Progenitor cell of endocrine pancreas (in vitro differentiated cells): ENCODE data around the gene ATP6V1B1. TPM values are rescaled to one million over a fixed set of nuclear protein-coding genes. Genes with fewer than 3 reads are reported as not detected.

Experiments
- DNase-seq: peaks from one replicate; pipeline ENCODE4 v3.0.0; 2021; ENCODE audit warnings: low spot score; ENCODE audit not compliant: unreplicated experiment
- H3K27ac Mint-ChIP-seq: 2 replicates; pipeline ENCODE4 v1.8.0; 2021; ENCODE audit warnings: mild to moderate bottlenecking, moderate library complexity, mixed read lengths
- H3K27me3 Mint-ChIP-seq: 2 replicates; pipeline ENCODE4 v1.8.0; 2021; ENCODE audit warnings: mixed read lengths
- H3K36me3 Mint-ChIP-seq: 2 replicates; pipeline ENCODE4 v1.8.0; 2022; ENCODE audit warnings: mixed read lengths; ENCODE audit not compliant: insufficient read depth
- H3K4me1 Mint-ChIP-seq: 2 replicates; pipeline ENCODE4 v1.8.0; 2021; ENCODE audit warnings: low read depth, mixed read lengths
- H3K4me3 Mint-ChIP-seq: 2 replicates; pipeline ENCODE4 v1.8.0; 2021; ENCODE audit warnings: low read depth, mild to moderate bottlenecking, moderate library complexity, mixed read lengths
- H3K9me3 Mint-ChIP-seq: 2 replicates; pipeline ENCODE4 v1.8.0; 2021; ENCODE audit warnings: low read depth, mixed read lengths
- CTCF ChIP-seq: fragments of 200-600 bp; sonication (generic); IDR thresholded peaks from one replicate; pipeline ENCODE4 v1.5.0; 2021; ENCODE audit warnings: antibody characterized with exemption, mild to moderate bottlenecking; ENCODE audit not compliant: unreplicated experiment
- total RNA-seq: library from RNA; stranded (reverse); gene quantifications from 2 replicates; pipeline ENCODE4 v1.2.1, GENCODE V29; 2021

Gene ATP6V1B1
- total RNA-seq, 1 donor from 2014 or later: not detected

GRCh38 chr2:70990216-70990615 lies 54.5 kb downstream of the ATP6V1B1 start:
- peaks cover 13% of the 10 kb centered on the region for H3K4me1 Mint-ChIP-seq
- no peak overlapping the region for H3K27ac Mint-ChIP-seq
- H3K4me3 Mint-ChIP-seq: no peak overlapping the region
- DNase-seq: no peak
- H3K9me3 Mint-ChIP-seq: no peaks in the 10 kb centered on the region
- TF ChIP-seq CTCF: no peak
- peaks cover 14% of the 10 kb centered on the region for H3K36me3 Mint-ChIP-seq
- H3K27me3 Mint-ChIP-seq: no peaks in the 10 kb centered on the region

GRCh38 chr2:70991142-70991541 lies 55.4 kb downstream of the ATP6V1B1 start:
- Mint-ChIP-seq H3K36me3 (peaks cover 11% of the 10 kb centered on the region), H3K4me1 (peaks cover 14% of the 10 kb centered on the region), H3K4me3 (no peak overlapping the region), H3K9me3 (no peaks in the 10 kb centered on the region), H3K27ac (no peak overlapping the region), H3K27me3 (no peaks in the 10 kb centered on the region)
- no peak for DNase-seq
- no peak for TF ChIP-seq CTCF

- no peak for DNase-seq
- Mint-ChIP-seq H3K27me3 (no peaks in the 10 kb centered on the region), H3K4me1 (peaks cover 14% of the 10 kb centered on the region), H3K9me3 (no peaks in the 10 kb centered on the region), H3K27ac (no peak overlapping the region), H3K36me3 (peaks cover 6% of the 10 kb centered on the region), H3K4me3 (peak overlapping the region; percentile 37)
- no peak for TF ChIP-seq CTCF
Measured at GRCh38 chr2:70991742-70992141, 56.0 kb downstream of the ATP6V1B1 start.

- H3K4me3 Mint-ChIP-seq: peak overlapping the region; percentile 86
Measured at GRCh38 chr2:70992945-70993853, 57.5 kb downstream of the ATP6V1B1 start.

More at GRCh38 chr2:70992945-70993853, 57.5 kb downstream of the ATP6V1B1 start:
- Mint-ChIP-seq H3K9me3 (no peaks in the 10 kb centered on the region), H3K27me3 (no peaks in the 10 kb centered on the region), H3K27ac (no peak overlapping the region), H3K4me1 (peaks cover 14% of the 10 kb centered on the region), H3K36me3 (peaks cover 4% of the 10 kb centered on the region)
- DNase-seq: no peak
- no peak for TF ChIP-seq CTCF
